Right atrium auricular region (tissue), 2 donors: Measurements from ENCODE around the gene PRR5L. TPM values are rescaled to one million over a fixed set of nuclear protein-coding genes. Genes with fewer than 3 reads are reported as not detected.

Experiments
- DNase-seq: peaks from one replicate; pipeline ENCODE4 v3.0.0-alpha.2; 2019; ENCODE audit warnings: low spot score
- H3K27ac ChIP-seq, 2 donors: fragments of 200-600 bp; sonication (generic); 1 replicate in 1 of 2; 2 replicates in 1 of 2; pipeline ENCODE4 v1.5.1; 2016 to 2019
- H3K27me3 ChIP-seq, 2 donors: fragments of 200-600 bp; sonication (generic); one replicate each; pipeline versions ENCODE4 v1.5.1 to v1.6.0; 2017 to 2019
- H3K36me3 ChIP-seq: fragments of 200-600 bp; sonication (generic); one replicate; pipeline ENCODE4 v1.5.1; 2016
- H3K4me1 ChIP-seq, 2 donors: fragments of 200-600 bp; sonication (generic); one replicate each; pipeline versions ENCODE4 v1.5.1 to v1.6.0; 2017 to 2019
- H3K4me3 ChIP-seq, 2 donors: fragments of 200-600 bp; sonication (generic); 1 replicate in 1 of 2; 2 replicates in 1 of 2; pipeline ENCODE4 v1.5.1; 2017 to 2019; ENCODE audit warnings: mild to moderate bottlenecking in 1 of 2, moderate library complexity in 1 of 2
- H3K9me3 ChIP-seq, 2 donors: fragments of 200-600 bp; sonication (generic); one replicate each; pipeline ENCODE4 v1.5.1; 2019
- total RNA-seq, 2 donors: library from RNA; depleted of rRNA; stranded (reverse); fragments of >200 nt; gene quantifications; one replicate each; pipeline ENCODE4 v1.1.0, GENCODE V29; 2016
- TF ChIP-seq, protein P1 (sequence below), 2 donors: fragments of 200-600 bp; sonication (generic); IDR thresholded peaks; one replicate each; pipeline ENCODE4 v1.5.1; 2019; ENCODE audit warnings: antibody characterized with exemption in 2 of 2

PRR5L gene
- total RNA-seq, 2 donors from 2014 or later: 1.3 to 6.8 TPM

DNA sequence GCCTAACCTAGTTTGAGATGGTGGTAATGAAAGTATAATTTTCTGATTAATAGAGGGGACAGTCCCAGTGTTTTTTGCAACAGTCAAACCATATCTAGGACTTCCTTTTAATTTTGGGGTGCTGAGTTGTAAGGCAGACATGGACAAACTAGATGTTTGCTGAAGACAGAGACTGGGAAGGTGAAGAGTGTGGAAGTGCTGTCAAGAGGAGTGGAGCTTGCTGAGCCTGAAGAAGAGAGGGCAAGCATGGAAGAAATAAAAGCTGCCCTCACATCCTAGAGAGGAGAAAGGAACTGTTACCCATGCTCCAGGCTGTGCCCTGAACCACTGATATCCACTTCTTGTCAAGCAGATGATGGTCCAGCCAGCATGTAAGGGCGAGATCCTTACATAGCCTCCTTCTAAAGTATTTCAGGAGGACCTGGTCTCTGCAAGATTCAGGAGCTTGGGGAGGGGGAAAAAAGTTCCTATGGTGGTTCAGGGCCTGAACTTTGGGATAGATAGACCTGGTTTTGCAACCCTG is 51.4 kb downstream of the PRR5L start:
- H3K27me3 ChIP-seq: no peaks in the 10 kb centered on the region
- no peak overlapping the region for H3K4me3 ChIP-seq
- H3K36me3 ChIP-seq: no peaks in the 10 kb centered on the region
- H3K4me1 ChIP-seq: no peaks in the 10 kb centered on the region
- DNase-seq: no peak
- no peaks in the 10 kb centered on the region for H3K9me3 ChIP-seq
- TF ChIP-seq, protein P1, sequence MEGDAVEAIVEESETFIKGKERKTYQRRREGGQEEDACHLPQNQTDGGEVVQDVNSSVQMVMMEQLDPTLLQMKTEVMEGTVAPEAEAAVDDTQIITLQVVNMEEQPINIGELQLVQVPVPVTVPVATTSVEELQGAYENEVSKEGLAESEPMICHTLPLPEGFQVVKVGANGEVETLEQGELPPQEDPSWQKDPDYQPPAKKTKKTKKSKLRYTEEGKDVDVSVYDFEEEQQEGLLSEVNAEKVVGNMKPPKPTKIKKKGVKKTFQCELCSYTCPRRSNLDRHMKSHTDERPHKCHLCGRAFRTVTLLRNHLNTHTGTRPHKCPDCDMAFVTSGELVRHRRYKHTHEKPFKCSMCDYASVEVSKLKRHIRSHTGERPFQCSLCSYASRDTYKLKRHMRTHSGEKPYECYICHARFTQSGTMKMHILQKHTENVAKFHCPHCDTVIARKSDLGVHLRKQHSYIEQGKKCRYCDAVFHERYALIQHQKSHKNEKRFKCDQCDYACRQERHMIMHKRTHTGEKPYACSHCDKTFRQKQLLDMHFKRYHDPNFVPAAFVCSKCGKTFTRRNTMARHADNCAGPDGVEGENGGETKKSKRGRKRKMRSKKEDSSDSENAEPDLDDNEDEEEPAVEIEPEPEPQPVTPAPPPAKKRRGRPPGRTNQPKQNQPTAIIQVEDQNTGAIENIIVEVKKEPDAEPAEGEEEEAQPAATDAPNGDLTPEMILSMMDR (IDR thresholded peaks at IDR 0.05): no peak
- no peak overlapping the region for H3K27ac ChIP-seq

DNA sequence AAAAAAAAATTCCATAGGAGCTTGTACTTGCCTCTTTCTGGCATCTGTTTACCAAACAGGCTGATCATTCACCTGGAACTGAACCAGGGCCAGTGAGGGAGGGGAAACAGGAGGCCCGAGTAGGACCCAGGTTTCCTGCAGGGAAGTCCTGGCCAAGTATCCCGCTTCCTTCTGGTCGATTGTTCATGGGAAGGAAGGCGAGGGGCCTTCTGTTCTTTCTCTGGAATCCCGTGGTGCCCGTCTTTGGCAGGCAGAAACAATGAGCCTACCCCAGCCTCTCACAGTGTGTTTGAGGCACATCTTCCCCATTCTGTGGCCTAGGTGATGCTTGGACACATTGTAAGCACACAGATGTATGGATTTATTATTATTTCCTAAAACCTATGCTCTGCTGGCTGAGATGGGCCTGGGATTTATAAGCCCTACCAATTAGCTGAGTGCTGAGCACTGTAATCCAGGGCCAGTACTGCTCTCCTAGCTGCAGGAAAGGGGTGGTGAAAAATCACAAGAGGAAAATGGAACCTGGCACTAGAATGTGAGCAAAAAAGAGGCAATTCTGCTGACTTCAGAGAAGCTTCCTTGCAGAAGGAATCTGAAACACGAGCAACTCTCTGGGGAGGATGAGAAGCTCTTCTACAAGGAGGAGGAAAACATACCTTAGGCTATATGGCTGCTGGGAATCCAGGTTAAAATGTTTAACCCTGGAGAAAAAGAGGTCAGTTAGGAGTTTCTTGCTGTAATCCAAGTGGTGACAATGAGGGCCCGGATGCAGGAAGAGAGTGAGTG is 53.5 kb downstream of the PRR5L start:
- TF ChIP-seq, protein P1 (IDR thresholded peaks at IDR 0.05): no peak
- Histone ChIP-seq H3K4me3 (no peak overlapping the region), H3K27ac (no peak overlapping the region), H3K9me3 (no peaks in the 10 kb centered on the region), H3K36me3 (no peaks in the 10 kb centered on the region), H3K27me3 (no peaks in the 10 kb centered on the region), H3K4me1 (no peaks in the 10 kb centered on the region)
- no peak for DNase-seq

DNA sequence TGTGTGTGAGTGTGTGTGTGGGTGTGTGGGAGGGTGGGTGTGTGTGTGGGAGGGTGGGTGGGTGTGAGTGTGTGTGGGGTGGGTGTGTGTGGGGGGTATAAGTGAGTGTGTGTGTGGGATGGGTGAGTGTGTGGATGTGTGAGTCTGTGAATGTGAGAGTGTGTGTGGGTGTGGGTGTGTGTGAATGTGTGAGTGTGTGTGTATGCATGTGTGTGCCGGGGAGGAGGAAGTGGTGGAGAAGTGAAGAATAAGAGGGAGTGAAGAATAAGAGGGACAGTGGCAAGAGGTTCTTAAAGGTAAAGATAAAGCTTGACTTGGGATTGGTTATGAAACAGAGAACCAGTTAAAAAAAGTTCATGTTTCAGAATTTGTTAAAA is 54.0 kb downstream of the PRR5L start:
- H3K9me3 ChIP-seq: no peaks in the 10 kb centered on the region
- no peaks in the 10 kb centered on the region for H3K4me1 ChIP-seq
- H3K4me3 ChIP-seq: no peak overlapping the region
- no peaks in the 10 kb centered on the region for H3K36me3 ChIP-seq
- DNase-seq: no peak
- no peak overlapping the region for H3K27ac ChIP-seq
- TF ChIP-seq, protein P1 (IDR thresholded peaks at IDR 0.05): no peak
- no peaks in the 10 kb centered on the region for H3K27me3 ChIP-seq

DNA sequence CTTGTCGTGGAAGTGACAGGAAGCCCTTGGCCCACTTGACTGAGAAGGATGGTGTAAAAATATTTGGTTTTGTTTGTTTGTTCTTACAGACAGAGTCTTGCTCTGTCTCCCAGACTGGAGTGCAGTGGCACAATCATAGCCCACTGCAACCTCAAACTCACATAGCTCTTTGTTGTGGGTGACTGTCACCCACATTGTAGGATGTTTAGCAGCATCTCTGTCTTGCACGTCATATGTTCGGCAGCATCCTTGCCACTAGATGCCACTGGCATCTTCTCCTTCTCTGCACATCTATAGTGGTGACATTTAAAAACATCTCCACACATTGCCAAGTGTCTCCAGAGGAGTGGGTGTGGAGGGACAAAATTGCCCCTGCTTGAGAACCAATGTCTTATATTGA is 56.8 kb downstream of the PRR5L start:
- Histone ChIP-seq H3K9me3 (no peaks in the 10 kb centered on the region), H3K27me3 (no peaks in the 10 kb centered on the region), H3K4me1 (no peaks in the 10 kb centered on the region), H3K4me3 (no peak overlapping the region), H3K27ac (no peak overlapping the region), H3K36me3 (no peaks in the 10 kb centered on the region)
- TF ChIP-seq, protein P1 (IDR thresholded peaks at IDR 0.05): no peak
- no peak for DNase-seq

DNA sequence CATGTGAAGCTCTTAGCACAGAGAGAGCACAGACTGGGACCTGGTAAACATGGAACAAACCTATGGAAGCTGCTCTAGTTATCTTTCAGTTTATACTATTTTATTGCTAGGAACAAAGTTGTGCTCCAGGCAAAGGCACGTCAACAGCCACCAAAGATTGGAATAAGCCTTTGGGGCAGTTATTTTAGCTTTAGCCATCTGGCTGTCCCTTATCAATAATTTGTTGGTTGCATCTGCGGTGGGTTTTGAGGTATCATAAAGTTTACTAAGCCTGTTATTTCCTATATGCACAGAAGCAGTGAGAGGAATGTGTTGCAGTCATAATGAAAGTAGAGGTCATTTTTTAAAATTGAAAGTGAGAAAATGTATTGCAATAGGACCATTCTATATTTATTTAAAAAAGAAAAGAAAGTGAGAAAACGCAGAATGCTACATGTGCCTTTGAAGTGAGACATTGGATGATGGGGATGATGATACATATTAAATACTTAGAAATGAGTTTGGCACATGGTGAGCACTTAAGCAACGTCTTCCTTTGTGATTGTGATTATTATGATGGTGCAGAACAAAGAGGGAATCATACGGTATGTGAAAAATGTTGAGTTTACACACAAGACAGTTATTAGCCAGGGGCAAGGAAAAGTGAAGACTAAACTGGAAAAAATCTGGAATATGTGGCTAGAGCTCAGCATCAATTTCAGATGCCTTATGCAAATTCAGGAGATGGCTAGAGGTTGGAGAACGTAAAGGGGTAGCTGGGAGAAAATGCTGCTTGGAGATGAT is 58.3 kb downstream of the PRR5L start:
- DNase-seq: no peak
- Histone ChIP-seq H3K36me3 (no peaks in the 10 kb centered on the region), H3K27me3 (no peaks in the 10 kb centered on the region), H3K9me3 (no peaks in the 10 kb centered on the region), H3K4me3 (no peak overlapping the region), H3K4me1 (no peaks in the 10 kb centered on the region), H3K27ac (no peak overlapping the region)
- TF ChIP-seq, protein P1 (IDR thresholded peaks at IDR 0.05): no peak
